NT2/D1 (cell line): Measurements from ENCODE around the gene PRC1.

Source experiments
- YY1 ChIP-seq: IDR thresholded peaks from 2 replicates; pipeline ENCODE4 v1.6.1; 2011; ENCODE audit not compliant: insufficient read length, insufficient read depth
- ZNF274 ChIP-seq: IDR thresholded peaks from 2 replicates; pipeline ENCODE4 v1.6.1; 2011; ENCODE audit warnings: mild to moderate bottlenecking, low read depth, low read length

DNA sequence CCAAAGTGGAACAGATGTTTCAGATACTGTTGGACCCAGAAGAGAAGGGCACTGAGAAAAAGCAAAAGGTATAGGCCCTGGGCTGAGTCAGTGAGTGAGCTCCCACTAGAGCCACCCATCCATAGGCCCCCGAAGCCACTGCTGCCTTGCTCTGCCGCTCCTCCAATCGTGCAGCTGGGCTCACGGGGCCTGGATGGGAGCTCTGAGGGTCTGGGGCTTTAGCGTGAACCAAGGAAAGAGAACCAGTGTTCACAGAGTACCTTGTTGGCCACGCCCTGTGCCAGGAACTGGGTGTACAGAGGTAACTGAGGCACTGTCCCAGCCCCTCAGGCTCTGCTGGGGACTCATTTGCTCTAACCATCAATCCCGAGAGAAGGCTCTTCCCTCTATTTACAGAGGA lies 54.6 kb downstream of the PRC1 start:
- TF ChIP-seq ZNF274 (no peak), YY1 (no peak)
